Astrocyte of the spinal cord (primary cell): ENCODE results near the gene ADAMTS12.
A peak's percentile ranks its signal among the peaks of the same experiment; 100 is the strongest.

ENCODE experiments used
- DNase-seq: peaks from one replicate; pipeline ENCODE4 v3.0.0; 2011; ENCODE audit warnings: low read depth, low spot score
- H3K4me3 ChIP-seq: 2 replicates; pipeline ENCODE4 v1.5.1; 2011; ENCODE audit warnings: low read depth, mild to moderate bottlenecking, low read length, moderate library complexity
- CTCF ChIP-seq: IDR thresholded peaks from 2 replicates; pipeline ENCODE4 v1.5.1; 2012; ENCODE audit warnings: low read depth, mild to moderate bottlenecking, low read length, inconsistent platforms
- in situ Hi-C: cut with HindIII; loops from 2 replicates; pipeline ENCODE4 v1.10.0; 2017; ENCODE audit warnings: low sequenced_read_pairs

Gene ADAMTS12

DNA sequence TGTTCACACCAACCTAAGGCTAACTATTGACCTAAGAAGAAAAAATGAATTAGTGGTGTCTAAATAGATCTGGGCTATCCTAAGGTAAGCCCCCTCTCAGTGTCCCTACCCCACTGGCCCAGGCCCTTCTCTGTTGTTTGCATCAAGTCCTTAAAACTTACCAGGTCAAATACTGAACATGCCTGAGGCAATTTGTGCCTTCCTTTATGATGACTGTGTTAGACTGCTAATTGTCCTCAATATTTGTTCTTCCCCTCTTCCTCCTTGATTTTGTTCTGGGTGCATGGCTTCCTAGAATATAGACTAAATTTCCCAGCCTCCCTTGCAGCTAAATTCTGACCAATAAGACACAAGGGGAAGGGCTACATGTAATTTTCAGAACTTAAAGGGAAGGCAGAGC lies 199.9 kb downstream of the ADAMTS12 start:
- no peak for DNase-seq
- in situ Hi-C loops, result no loop called here
- TF ChIP-seq CTCF, result no peak
- H3K4me3 ChIP-seq, result no peak overlapping the region

- in situ Hi-C loops, result no loop called here
- DNase-seq, result peak; percentile 93
- TF ChIP-seq CTCF, result no peak
- H3K4me3 ChIP-seq, result no peak overlapping the region
These were observed 201.2 kb downstream of the ADAMTS12 start for GRCh38 chr5:33690374-33691135.

GRCh38 chr5:33688526-33688925 lies 203.3 kb downstream of the ADAMTS12 start:
- H3K4me3 ChIP-seq, result no peak overlapping the region
- no peak for TF ChIP-seq CTCF
- in situ Hi-C loops, result no loop called here
- peak; percentile 42 for DNase-seq

DNA sequence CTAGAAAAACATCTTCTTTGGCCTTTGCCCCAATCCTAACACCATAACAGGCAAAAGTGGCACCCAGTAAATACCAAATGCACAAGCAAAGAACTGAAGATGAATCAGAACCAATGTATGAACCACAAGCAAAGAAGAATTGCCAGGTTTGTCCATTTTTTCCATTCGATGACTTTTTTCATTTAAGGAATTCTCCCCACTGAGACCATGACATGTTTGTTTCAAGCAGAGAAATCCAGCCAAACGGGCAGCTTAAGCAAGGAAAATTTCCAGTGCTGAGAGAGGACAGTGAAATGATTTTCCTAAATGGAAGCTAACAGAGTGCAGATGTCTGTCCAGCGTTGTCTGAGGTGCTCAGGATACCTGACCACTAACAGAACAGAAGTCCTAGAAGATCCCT lies 203.7 kb downstream of the ADAMTS12 start:
- no peak for TF ChIP-seq CTCF
- H3K4me3 ChIP-seq, result no peak overlapping the region
- in situ Hi-C loops, result no loop called here
- peak; percentile 77 for DNase-seq

- no peak for DNase-seq
- H3K4me3 ChIP-seq, result no peak overlapping the region
- in situ Hi-C loops, result no loop called here
- no peak for TF ChIP-seq CTCF
These were observed 205.7 kb downstream of the ADAMTS12 start for GRCh38 chr5:33685873-33686755.

DNA sequence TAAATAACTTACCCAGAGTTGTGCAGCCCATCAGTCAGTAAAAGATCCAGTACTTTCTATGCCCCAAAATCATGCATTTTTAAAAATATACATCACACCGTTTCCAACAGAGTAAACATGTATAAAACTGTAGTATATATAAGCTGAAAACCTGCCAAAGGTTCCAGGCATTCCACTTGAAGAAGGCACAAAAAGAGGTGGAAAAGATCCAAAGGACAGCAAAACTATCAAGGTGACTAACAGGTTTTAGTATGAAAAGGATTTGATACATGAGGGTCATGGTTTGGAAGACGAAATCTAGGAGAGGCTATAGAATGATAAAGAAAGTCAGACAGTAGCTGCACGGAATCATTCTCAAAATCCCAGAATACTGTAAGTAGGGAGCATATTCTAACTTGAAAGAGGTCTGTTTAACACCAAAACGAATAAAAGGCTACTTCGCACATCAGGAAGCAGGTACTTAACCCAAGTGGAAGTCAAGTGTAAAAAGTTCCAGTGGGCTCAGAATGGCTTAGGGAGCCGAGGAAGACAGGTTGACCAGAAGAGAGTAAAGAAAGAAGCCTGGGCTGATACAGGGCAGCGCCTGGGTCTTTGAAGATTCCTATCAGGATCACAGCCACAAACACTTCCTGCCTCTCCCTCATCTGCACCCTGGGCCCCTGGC lies 207.2 kb downstream of the ADAMTS12 start:
- H3K4me3 ChIP-seq, result no peak overlapping the region
- in situ Hi-C loops, result no loop called here
- no peak for TF ChIP-seq CTCF
- DNase-seq, result no peak
